K562 (cell line): ENCODE data around the gene BSDC1. TPM values are rescaled to one million over a fixed set of nuclear protein-coding genes. Genes with fewer than 3 reads are reported as not detected.
A peak's percentile ranks its signal among the peaks of the same experiment; 100 is the strongest.

Experiments used
- ATAC-seq: fragments of 200-7000 bp; cut with Tn5 transposase; 3 replicates; pipeline ENCODE4 v1.9.1; 2020; ENCODE audit warnings: moderate library complexity
- BruUV-seq: library from RNA; stranded (reverse); fragments of 400-500 nt; replicated peaks from 2 replicates; lab custom pipeline; 2021; lab: Mats Ljungman, UMichigan
- CTCF ChIA-PET: fragments of 300-600 bp; formaldehyde crosslinking; extraction: SDS; loops from one replicate; lab custom pipeline; 2021; ENCODE audit warnings: low intra/inter-chr PET ratio; lab: Yijun Ruan, JAX
- POLR2A ChIA-PET: fragments of 300-600, 350-650 bp; sonication (Branson Sonifier 250); formaldehyde crosslinking; extraction: SDS; loops from one replicate; lab custom pipeline; 2021; ENCODE audit warnings: antibody characterized with exemption, inconsistent platforms; lab: Yijun Ruan, JAX
- DNase-seq, 4 experiments: peaks; one replicate each; pipeline versions ENCODE4 v3.0.0 to v3.0.0-alpha.2; 2011 to 2018; ENCODE audit warnings: low spot score in 3 of 4, mixed read lengths in 3 of 4; ENCODE audit errors: extremely low read depth in 1 of 4
- FAIRE-seq: peaks from 2 replicates; lab custom pipeline; 2011; peaks lifted over from hg19 to GRCh38; lab: Jason Lieb, UNC
- H2AFZ ChIP-seq: 2 replicates; pipeline ENCODE4 v1.6.0; 2011; ENCODE audit warnings: low read depth, low read length, control low read depth, inconsistent platforms
- H3K27ac ChIP-seq: fragments of 200-600 bp; 3 replicates; pipeline ENCODE4 v1.8.0; 2011; ENCODE audit warnings: low read depth, mild to moderate bottlenecking, control low read depth, inconsistent platforms, low read length, moderate library complexity, mixed read lengths; ENCODE audit errors: extremely low read depth
- H3K27me3 ChIP-seq, 2 experiments: fragments of 300-600 bp in 1 of 2; 2 replicates in 1 of 2; 3 replicates in 1 of 2; pipeline versions ENCODE4 v1.6.0 to v1.8.0; 2011; ENCODE audit warnings: inconsistent platforms in 2 of 2, low read length in 2 of 2, mild to moderate bottlenecking in 1 of 2, mixed read lengths in 1 of 2, moderate library complexity in 1 of 2; ENCODE audit not compliant: control insufficient read depth in 2 of 2, insufficient read depth in 2 of 2
- H3K36me3 ChIP-seq: fragments of 300-600 bp; 3 replicates; pipeline ENCODE4 v1.8.0; 2011; ENCODE audit warnings: mild to moderate bottlenecking, low read length, inconsistent platforms; ENCODE audit not compliant: control insufficient read depth, insufficient read depth
- H3K4me1 ChIP-seq, 2 experiments: fragments of 200-600 bp in 1 of 2; replicated peaks in 1 of 2; 2 replicates in 1 of 2; 3 replicates in 1 of 2; pipeline versions ENCODE4 v1.5.1 to v1.8.0; 2011; ENCODE audit warnings: inconsistent platforms in 2 of 2, low read length in 2 of 2, mild to moderate bottlenecking in 1 of 2, mixed read lengths in 1 of 2, moderate library complexity in 1 of 2; ENCODE audit not compliant: control insufficient read depth in 2 of 2, insufficient read depth in 2 of 2
- H3K4me2 ChIP-seq: 2 replicates; pipeline ENCODE4 v1.6.1; 2011; ENCODE audit warnings: low read length, control low read depth, inconsistent platforms, mixed read lengths; ENCODE audit not compliant: insufficient read depth
- H3K4me3 ChIP-seq: fragments of 200-600 bp; sonication (generic), shearing (Covaris generic); 2 replicates; pipeline ENCODE4 v1.5.1; 2016; ENCODE audit warnings: control low read depth, inconsistent platforms
- H3K79me2 ChIP-seq: fragments of 200-600 bp; 3 replicates; pipeline ENCODE4 v1.8.0; 2011; ENCODE audit warnings: low read length, inconsistent platforms; ENCODE audit not compliant: control insufficient read depth, insufficient read depth
- H3K9ac ChIP-seq, 2 experiments: 2 replicates each; pipeline versions ENCODE4 v1.6.0 to v1.6.1; 2011; ENCODE audit warnings: low read depth in 2 of 2, low read length in 2 of 2, control low read depth in 1 of 2, inconsistent platforms in 1 of 2, mild to moderate bottlenecking in 1 of 2, mixed read lengths in 1 of 2; ENCODE audit not compliant: insufficient read depth in 1 of 2
- H3K9me1 ChIP-seq: one replicate; pipeline ENCODE4 v1.6.0; 2011; ENCODE audit warnings: inconsistent platforms, mild to moderate bottlenecking, low read length, moderate library complexity; ENCODE audit not compliant: control insufficient read depth, insufficient read depth
- H3K9me3 ChIP-seq: replicated peaks from 2 replicates; pipeline ENCODE4 v1.5.1; 2011; ENCODE audit warnings: low read depth, low read length, inconsistent platforms; ENCODE audit not compliant: control insufficient read depth, insufficient read depth
- H4K20me1 ChIP-seq: replicated peaks from 2 replicates; pipeline ENCODE4 v1.6.1; 2011; ENCODE audit warnings: low read length, inconsistent platforms, mixed read lengths; ENCODE audit not compliant: control insufficient read depth, insufficient read depth
- CHCHD3 ChIP-seq: fragments of 250-450 bp; sonication (Bioruptor Pico); IDR thresholded peaks from 2 replicates; pipeline ENCODE4 v2.1.2; 2022; ENCODE audit warnings: mild to moderate bottlenecking
- CREB1 ChIP-seq, 2 experiments: sonication (generic) in 1 of 2; formaldehyde crosslinking in 1 of 2; IDR thresholded peaks; 2 replicates each; pipeline versions ENCODE4 v1.6.1 to v1.8.0; 2012 to 2022; ENCODE audit warnings: inconsistent platforms in 1 of 2, mild to moderate bottlenecking in 1 of 2, missing genetic modification reagents in 1 of 2, moderate library complexity in 1 of 2
- CSDE1 ChIP-seq, 2 experiments: fragments of 450-650 bp; IDR thresholded peaks; 2 replicates each; pipeline ENCODE4 v1.6.1; 2016; ENCODE audit warnings: mild to moderate bottlenecking in 1 of 2
- GMEB1 ChIP-seq: fragments of 250-450 bp; sonication (Bioruptor Pico); IDR thresholded peaks from 2 replicates; pipeline ENCODE4 v1.4.0; 2020; ENCODE audit warnings: mild to moderate bottlenecking
- HMGN3 ChIP-seq: IDR thresholded peaks from 2 replicates; pipeline ENCODE4 v1.6.1; 2011; ENCODE audit warnings: borderline replicate concordance, low read depth, mild to moderate bottlenecking, mixed read lengths, low read length; ENCODE audit not compliant: insufficient read length; ENCODE audit errors: extremely low read depth
- L3MBTL2 ChIP-seq: fragments of 450-650 bp; IDR thresholded peaks from 2 replicates; pipeline ENCODE4 v1.6.1; 2016; ENCODE audit warnings: mild to moderate bottlenecking, moderate library complexity
- MED1 ChIP-seq: sonication (generic); formaldehyde crosslinking; IDR thresholded peaks from 2 replicates; pipeline ENCODE4 v1.8.1; 2023; ENCODE audit warnings: missing genetic modification reagents, borderline replicate concordance
- RHOXF2B ChIP-seq: fragments of 250-450 bp; sonication (Bioruptor Pico); conservative IDR thresholded peaks from 2 replicates; pipeline ENCODE4 v1.5.1; 2021
- ZBTB7A ChIP-seq: IDR thresholded peaks from 2 replicates; pipeline ENCODE4 v1.6.1; 2011; ENCODE audit warnings: low read depth, mild to moderate bottlenecking, low read length, moderate library complexity, borderline replicate concordance; ENCODE audit not compliant: control insufficient read depth
- ZFX ChIP-seq: sonication (generic); formaldehyde crosslinking; IDR thresholded peaks from 2 replicates; pipeline ENCODE4 v1.8.0; 2022; ENCODE audit warnings: mild to moderate bottlenecking, missing genetic modification reagents, moderate library complexity
- ZNF12 ChIP-seq: sonication (generic); formaldehyde crosslinking; IDR thresholded peaks from 2 replicates; pipeline ENCODE4 v1.4.0; 2020; ENCODE audit warnings: mild to moderate bottlenecking, missing genetic modification reagents
- ZNF232 ChIP-seq: sonication (generic); formaldehyde crosslinking; IDR thresholded peaks from 2 replicates; pipeline ENCODE4 v1.8.0; 2022; ENCODE audit warnings: mild to moderate bottlenecking, missing genetic modification reagents
- ZNF766 ChIP-seq: fragments of 200-800 bp; sonication (Bioruptor generic); conservative IDR thresholded peaks from 2 replicates; pipeline ENCODE4 v1.6.1; 2016; ENCODE audit warnings: missing genetic modification characterization, missing compliant biosample characterization
- WGBS: fragments of 100-300 bp; shearing (Covaris generic); methylation state at CpG from one replicate; pipeline ENCODE4 v1.1.6; 2016; ENCODE audit warnings: low coverage, mixed read lengths; ENCODE audit not compliant: insufficient coverage; ENCODE audit errors: missing lambda C conversion rate; 5-methylcytosine and 5-hydroxymethylcytosine counted together
- in situ Hi-C: fragments of 300-500 bp; cut with MboI; formaldehyde crosslinking; loops from 4 replicates; pipeline ENCODE4 v1.15.0; 2018; ENCODE audit warnings: inconsistent platforms, mixed read lengths
- intact Hi-C: fragments of 100-400 bp; cut with micrococcal nuclease; formaldehyde crosslinking; loops from 2 replicates; pipeline ENCODE4 v1.14.2; 2022
- polyA plus RNA-seq, 8 experiments: library from polyadenylated mRNA; depleted of rRNA in 4 of 8; stranded (reverse) in 5 of 8; unstranded in 3 of 8; fragments of >200 nt; fragmentation: Nextera tagmentation in 2 of 8; fragmentation: Illumina TruSeq in 1 of 8; extraction: Ambion mirVana in 2 of 8; extraction: Trizol in 1 of 8; gene quantifications; 2 replicates each; pipeline versions ENCODE4 v1.2.1 to v1.2.3, GENCODE V29; 2011 to 2014; ENCODE audit warnings: inconsistent platforms in 1 of 8, missing spikeins in 1 of 8
- total RNA-seq, 7 experiments: library from RNA; depleted of rRNA in 6 of 7; stranded (reverse); fragments of >200 nt in 6 of 7; fragmentation: Illumina TruSeq in 2 of 7; extraction: Trizol in 2 of 7; gene quantifications; 2 replicates each; pipeline versions ENCODE4 v1.2.1 to v1.2.3, GENCODE V29; 2011 to 2021; ENCODE audit warnings: low replicate concordance in 1 of 7
- TF ChIP-seq, protein P1 (sequence below): sonication (generic); formaldehyde crosslinking; IDR thresholded peaks from 2 replicates; pipeline ENCODE4 v1.8.0; 2022; ENCODE audit warnings: missing genetic modification reagents, mild to moderate bottlenecking, borderline replicate concordance
- TF ChIP-seq, protein P2 (sequence below): sonication (generic); formaldehyde crosslinking; IDR thresholded peaks from 2 replicates; pipeline ENCODE4 v1.8.1; 2023; ENCODE audit warnings: mild to moderate bottlenecking, missing genetic modification reagents, moderate library complexity

Gene BSDC1
- total and polyA plus RNA-seq, 9 of the 15 experiments (the other 6 are each of a cell fraction or from before 2014, with no cell fraction given), result 10.2 to 96.8 (median 73.1) TPM

DNA sequence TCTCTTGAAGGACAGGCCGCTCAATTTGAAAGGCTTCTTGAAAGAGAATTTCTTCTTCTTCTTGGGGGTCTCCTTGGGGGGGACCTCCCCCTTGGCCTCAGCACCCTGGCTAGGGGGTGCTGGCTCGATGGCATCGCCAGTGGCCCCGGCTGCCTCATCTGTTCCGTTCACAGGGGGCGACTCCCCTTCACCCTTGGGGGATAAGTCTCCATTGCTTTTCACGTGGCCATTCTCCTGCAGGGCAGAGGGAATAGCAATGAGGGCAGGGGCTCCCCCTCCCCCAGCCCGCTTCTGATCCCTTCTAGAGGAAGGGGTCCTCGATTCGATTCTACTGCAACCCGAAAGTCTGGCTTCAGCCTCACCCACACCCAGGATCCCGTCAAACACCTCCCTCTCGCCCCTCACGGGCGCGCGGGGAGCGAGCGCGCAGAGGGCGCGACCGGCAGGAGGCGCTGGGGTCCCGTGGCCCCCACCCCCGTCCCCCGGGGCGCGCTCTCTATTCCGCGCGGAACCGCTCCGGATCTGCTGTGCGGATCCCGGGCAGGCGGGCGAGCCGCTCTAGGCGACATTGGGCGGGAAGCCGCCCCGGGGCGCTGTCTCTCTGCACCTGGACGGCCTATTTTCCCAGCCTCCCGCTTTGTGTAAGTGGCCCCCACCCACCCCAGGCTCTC is 59.2 kb downstream of the BSDC1 start:
- peak overlapping the region; percentile 81 to 97 for H3K9ac ChIP-seq
- peaks cover 50% of the 10 kb centered on the region for H3K36me3 ChIP-seq
- peak; percentile 76 for ATAC-seq
- peaks cover 27% of the 10 kb centered on the region for H3K79me2 ChIP-seq
- intact Hi-C loops (loop anchor here (1.0 to 5.0 kb wide), 2 partner anchors 57 to 79 kb away; partner anchors contain the start of gene BSDC1), in situ Hi-C loops (no loop called here)
- H3K27ac ChIP-seq, result peak overlapping the region; percentile 88
- peaks cover 6% of the 10 kb centered on the region for H3K9me1 ChIP-seq
- H3K27me3 ChIP-seq, result no peaks in the 10 kb centered on the region
- no peaks in the 10 kb centered on the region for H3K9me3 ChIP-seq
- peak overlapping the region; percentile 85 for H3K4me2 ChIP-seq
- ChIA-PET CTCF (interaction anchor here (0.6 to 0.7 kb wide), 2 partner anchors 69 to 82 kb away, joined by 3 to 4 read pairs; no protein-coding TSS in a partner anchor), POLR2A (interaction anchor here (0.6 to 5.9 kb wide), 23 partner anchors 10 to 291 kb away, joined by 3 to 75 read pairs (median 6); partner anchors contain the start of genes BSDC1, IQCC and TMEM39B)
- H4K20me1 ChIP-seq, result peaks cover 17% of the 10 kb centered on the region; the same call in 1 of the 2 replicates
- DNase-seq, result peak; percentile 83 to 89 (median 86)
- H2AFZ ChIP-seq, result peak overlapping the region; percentile 12; the same call in 1 of the 2 replicates
- under 1% methylated on average over 32 of the region's 46 CpGs for WGBS
- no peak for FAIRE-seq
- H3K4me3 ChIP-seq, result peak overlapping the region; percentile 89
- TSS peak; percentile 61 for BruUV-seq
- H3K4me1 ChIP-seq, result peaks cover 25 to 46% of the 10 kb centered on the region in 2 experiments
- TF ChIP-seq, protein P1, sequence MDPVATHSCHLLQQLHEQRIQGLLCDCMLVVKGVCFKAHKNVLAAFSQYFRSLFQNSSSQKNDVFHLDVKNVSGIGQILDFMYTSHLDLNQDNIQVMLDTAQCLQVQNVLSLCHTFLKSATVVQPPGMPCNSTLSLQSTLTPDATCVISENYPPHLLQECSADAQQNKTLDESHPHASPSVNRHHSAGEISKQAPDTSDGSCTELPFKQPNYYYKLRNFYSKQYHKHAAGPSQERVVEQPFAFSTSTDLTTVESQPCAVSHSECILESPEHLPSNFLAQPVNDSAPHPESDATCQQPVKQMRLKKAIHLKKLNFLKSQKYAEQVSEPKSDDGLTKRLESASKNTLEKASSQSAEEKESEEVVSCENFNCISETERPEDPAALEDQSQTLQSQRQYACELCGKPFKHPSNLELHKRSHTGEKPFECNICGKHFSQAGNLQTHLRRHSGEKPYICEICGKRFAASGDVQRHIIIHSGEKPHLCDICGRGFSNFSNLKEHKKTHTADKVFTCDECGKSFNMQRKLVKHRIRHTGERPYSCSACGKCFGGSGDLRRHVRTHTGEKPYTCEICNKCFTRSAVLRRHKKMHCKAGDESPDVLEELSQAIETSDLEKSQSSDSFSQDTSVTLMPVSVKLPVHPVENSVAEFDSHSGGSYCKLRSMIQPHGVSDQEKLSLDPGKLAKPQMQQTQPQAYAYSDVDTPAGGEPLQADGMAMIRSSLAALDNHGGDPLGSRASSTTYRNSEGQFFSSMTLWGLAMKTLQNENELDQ (CRISPR knock-in tag), result no peak
- TF ChIP-seq HMGN3 (peak; percentile 91), ZNF766 (CRISPR knock-in tag) (peak; percentile 76), ZNF12 (CRISPR knock-in tag) (no peak), L3MBTL2 (peak; percentile 62), ZBTB7A (peak; percentile 95), CSDE1 (IDR thresholded peaks at IDR 0.05) (no peak), ZNF232 (CRISPR knock-in tag) (0 out of 2 replicates have a peak, but pooled peaks have one; percentile 76), RHOXF2B (no peak), GMEB1 (CRISPR knock-in tag) (peak; percentile 57), MED1 (CRISPR knock-in tag) (peak; percentile 75; the same call in 1 of the 2 replicates), CHCHD3 (CRISPR knock-in tag) (0 out of 2 replicates have a peak, but pooled peaks have one; percentile 48), CREB1 (IDR thresholded peaks at IDR 0.05) (no peak), CREB1 (CRISPR knock-in tag; IDR thresholded peaks at IDR 0.05) (peak; percentile 62), ZFX (CRISPR knock-in tag) (peak; percentile 40; the same call in 1 of the 2 replicates)
- TF ChIP-seq, protein P2, sequence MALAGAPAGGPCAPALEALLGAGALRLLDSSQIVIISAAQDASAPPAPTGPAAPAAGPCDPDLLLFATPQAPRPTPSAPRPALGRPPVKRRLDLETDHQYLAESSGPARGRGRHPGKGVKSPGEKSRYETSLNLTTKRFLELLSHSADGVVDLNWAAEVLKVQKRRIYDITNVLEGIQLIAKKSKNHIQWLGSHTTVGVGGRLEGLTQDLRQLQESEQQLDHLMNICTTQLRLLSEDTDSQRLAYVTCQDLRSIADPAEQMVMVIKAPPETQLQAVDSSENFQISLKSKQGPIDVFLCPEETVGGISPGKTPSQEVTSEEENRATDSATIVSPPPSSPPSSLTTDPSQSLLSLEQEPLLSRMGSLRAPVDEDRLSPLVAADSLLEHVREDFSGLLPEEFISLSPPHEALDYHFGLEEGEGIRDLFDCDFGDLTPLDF (CRISPR knock-in tag), result 0 out of 2 replicates have a peak, but pooled peaks have one; percentile 57
